HepG2 (cell line): ENCODE results near the gene KHNYN. TPM values are rescaled to one million over a fixed set of nuclear protein-coding genes. Genes with fewer than 3 reads are reported as not detected.

Source experiments
- BRCA1 ChIP-seq: sonication (generic); formaldehyde crosslinking; IDR thresholded peaks from 2 replicates; pipeline ENCODE4 v1.4.0; 2020; ENCODE audit warnings: missing genetic modification reagents
- FOSL2 ChIP-seq: sonication (generic); formaldehyde crosslinking; IDR thresholded peaks from 2 replicates; pipeline ENCODE4 v1.4.0; 2020; ENCODE audit warnings: missing genetic modification reagents
- FOXK2 ChIP-seq: fragments of 450-650 bp; IDR thresholded peaks from 2 replicates; pipeline ENCODE4 v1.6.1; 2016
- GATAD2A ChIP-seq: IDR thresholded peaks from 2 replicates; pipeline ENCODE4 v1.6.1; 2016
- GTF2F1 ChIP-seq: fragments of 150-350 bp; IDR thresholded peaks from 2 replicates; pipeline ENCODE4 v1.6.1; 2014; ENCODE audit warnings: low read length
- HNRNPUL1 ChIP-seq: fragments of 200-400 bp; formaldehyde crosslinking; IDR thresholded peaks from 2 replicates; pipeline ENCODE4 v1.6.1; 2017; ENCODE audit warnings: low read depth, mild to moderate bottlenecking, low read length, moderate library complexity
- IKZF4 ChIP-seq: sonication (generic); formaldehyde crosslinking; IDR thresholded peaks from 2 replicates; pipeline ENCODE4 v1.5.1; 2020; ENCODE audit warnings: borderline replicate concordance, mild to moderate bottlenecking, low read depth, missing genetic modification reagents; ENCODE audit errors: not compliant biosample characterization
- NFE2L1 ChIP-seq: sonication (generic); formaldehyde crosslinking; IDR thresholded peaks from 2 replicates; pipeline ENCODE4 v1.4.0; 2020; ENCODE audit warnings: missing genetic modification reagents, mild to moderate bottlenecking, borderline replicate concordance
- RBM22 ChIP-seq: fragments of 200-400 bp; formaldehyde crosslinking; optimal IDR thresholded peaks from 2 replicates; pipeline ENCODE3; 2017; ENCODE audit warnings: mild to moderate bottlenecking, low read length, moderate library complexity
- RNF219 ChIP-seq: sonication (generic); formaldehyde crosslinking; IDR thresholded peaks from 2 replicates; pipeline ENCODE4 v1.5.0; 2020; ENCODE audit warnings: mild to moderate bottlenecking, missing genetic modification reagents
- SALL1 ChIP-seq: sonication (generic); formaldehyde crosslinking; IDR thresholded peaks from 2 replicates; pipeline ENCODE4 v1.8.0; 2022; ENCODE audit warnings: mild to moderate bottlenecking, missing genetic modification reagents
- TEAD3 ChIP-seq: optimal IDR thresholded peaks from 2 replicates; pipeline ENCODE3; 2016; ENCODE audit warnings: borderline replicate concordance
- ZBTB7A ChIP-seq: sonication (generic); formaldehyde crosslinking; IDR thresholded peaks from 2 replicates; pipeline ENCODE4 v1.8.0; 2022; ENCODE audit warnings: mild to moderate bottlenecking, missing genetic modification reagents
- ZNF205 ChIP-seq: IDR thresholded peaks from 2 replicates; pipeline ENCODE4 v1.6.1; 2018; ENCODE audit warnings: missing biosample characterization, missing genetic modification reagents
- ZNF331 ChIP-seq: sonication (generic); formaldehyde crosslinking; IDR thresholded peaks from 2 replicates; pipeline ENCODE4 v1.4.0; 2020; ENCODE audit warnings: missing genetic modification reagents
- ZNF501 ChIP-seq: sonication (generic); formaldehyde crosslinking; IDR thresholded peaks from 2 replicates; pipeline ENCODE4 v1.5.1; 2020; ENCODE audit warnings: mild to moderate bottlenecking, moderate library complexity, missing genetic modification reagents
- ZNF598 ChIP-seq: sonication (generic); formaldehyde crosslinking; IDR thresholded peaks from 2 replicates; pipeline ENCODE4 v1.5.1; 2020; ENCODE audit warnings: mild to moderate bottlenecking, missing genetic modification reagents, borderline replicate concordance
- ZNF670 ChIP-seq: sonication (generic); formaldehyde crosslinking; IDR thresholded peaks from 2 replicates; pipeline ENCODE4 v1.8.0; 2022; ENCODE audit warnings: mild to moderate bottlenecking, missing genetic modification reagents, borderline replicate concordance
- polyA plus RNA-seq, 8 experiments: library from polyadenylated mRNA; depleted of rRNA in 3 of 8; stranded (reverse) in 7 of 8; unstranded in 1 of 8; fragments of >200 nt; fragmentation: Illumina TruSeq in 4 of 8; extraction: Trizol in 4 of 8; gene quantifications; 2 replicates each; pipeline versions ENCODE4 v1.2.1 to v1.2.3, GENCODE V29; 2011 to 2016; ENCODE audit warnings: low read depth in 4 of 8, missing spikeins in 1 of 8, mixed read lengths in 1 of 8; ENCODE audit not compliant: insufficient read depth in 1 of 8
- total RNA-seq, 5 experiments: library from RNA; depleted of rRNA; stranded (reverse); fragments of >200 nt; fragmentation: Illumina TruSeq; extraction: Trizol; gene quantifications; 2 replicates each; pipeline ENCODE4 v1.2.3, GENCODE V29; 2016; ENCODE audit warnings: low read depth in 1 of 5
- TF ChIP-seq, protein P1 (sequence below): IDR thresholded peaks from 2 replicates; pipeline ENCODE4 v1.6.1; 2016; ENCODE audit warnings: missing compliant biosample characterization, missing genetic modification reagents, borderline replicate concordance
- TF ChIP-seq, protein P2 (sequence below): sonication (generic); formaldehyde crosslinking; IDR thresholded peaks from 2 replicates; pipeline ENCODE4 v1.5.0; 2020; ENCODE audit warnings: mild to moderate bottlenecking, missing genetic modification reagents

KHNYN gene
- total and polyA plus RNA-seq, 2 of the 13 experiments (the other 11 are each of a cell fraction or from before 2014, with no cell fraction given), result 52.8 to 75.7 TPM

- TF ChIP-seq NFE2L1, result no peak
- TF ChIP-seq GATAD2A (CRISPR knock-in tag), result 0 out of 2 replicates have a peak, but pooled peaks have one; percentile 14
- TF ChIP-seq SALL1 (CRISPR knock-in tag), result peak; percentile 27; the same call in 1 of the 2 replicates
- TF ChIP-seq FOXK2, result no peak
- no peak for TF ChIP-seq IKZF4
- TF ChIP-seq, protein P1, sequence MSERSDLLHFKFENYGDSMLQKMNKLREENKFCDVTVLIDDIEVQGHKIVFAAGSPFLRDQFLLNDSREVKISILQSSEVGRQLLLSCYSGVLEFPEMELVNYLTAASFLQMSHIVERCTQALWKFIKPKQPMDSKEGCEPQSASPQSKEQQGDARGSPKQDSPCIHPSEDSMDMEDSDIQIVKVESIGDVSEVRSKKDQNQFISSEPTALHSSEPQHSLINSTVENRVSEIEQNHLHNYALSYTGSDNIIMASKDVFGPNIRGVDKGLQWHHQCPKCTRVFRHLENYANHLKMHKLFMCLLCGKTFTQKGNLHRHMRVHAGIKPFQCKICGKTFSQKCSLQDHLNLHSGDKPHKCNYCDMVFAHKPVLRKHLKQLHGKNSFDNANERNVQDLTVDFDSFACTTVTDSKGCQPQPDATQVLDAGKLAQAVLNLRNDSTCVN (CRISPR knock-in tag), result 0 out of 2 replicates have a peak, but pooled peaks have one; percentile 41
- peak; percentile 59; the same call in 1 of the 2 replicates for TF ChIP-seq ZNF205 (CRISPR knock-in tag)
- TF ChIP-seq ZNF501 (CRISPR knock-in tag), result peak; percentile 44; the same call in 1 of the 2 replicates
- no peak for TF ChIP-seq HNRNPUL1
- peak; percentile 68; the same call in 1 of the 2 replicates for TF ChIP-seq ZBTB7A (CRISPR knock-in tag)
- no peak for TF ChIP-seq RBM22
- TF ChIP-seq ZNF331 (CRISPR knock-in tag), result 0 out of 2 replicates have a peak, but pooled peaks have one; percentile 50
- TF ChIP-seq BRCA1 (CRISPR knock-in tag), result no peak
- no peak for TF ChIP-seq ZNF670 (CRISPR knock-in tag)
- TF ChIP-seq FOSL2 (CRISPR knock-in tag), result peak; percentile 7; the same call in 1 of the 2 replicates
- TF ChIP-seq GTF2F1, result no peak
- TF ChIP-seq ZNF598, result peak; percentile 75; the same call in 1 of the 2 replicates
- TF ChIP-seq, protein P2, sequence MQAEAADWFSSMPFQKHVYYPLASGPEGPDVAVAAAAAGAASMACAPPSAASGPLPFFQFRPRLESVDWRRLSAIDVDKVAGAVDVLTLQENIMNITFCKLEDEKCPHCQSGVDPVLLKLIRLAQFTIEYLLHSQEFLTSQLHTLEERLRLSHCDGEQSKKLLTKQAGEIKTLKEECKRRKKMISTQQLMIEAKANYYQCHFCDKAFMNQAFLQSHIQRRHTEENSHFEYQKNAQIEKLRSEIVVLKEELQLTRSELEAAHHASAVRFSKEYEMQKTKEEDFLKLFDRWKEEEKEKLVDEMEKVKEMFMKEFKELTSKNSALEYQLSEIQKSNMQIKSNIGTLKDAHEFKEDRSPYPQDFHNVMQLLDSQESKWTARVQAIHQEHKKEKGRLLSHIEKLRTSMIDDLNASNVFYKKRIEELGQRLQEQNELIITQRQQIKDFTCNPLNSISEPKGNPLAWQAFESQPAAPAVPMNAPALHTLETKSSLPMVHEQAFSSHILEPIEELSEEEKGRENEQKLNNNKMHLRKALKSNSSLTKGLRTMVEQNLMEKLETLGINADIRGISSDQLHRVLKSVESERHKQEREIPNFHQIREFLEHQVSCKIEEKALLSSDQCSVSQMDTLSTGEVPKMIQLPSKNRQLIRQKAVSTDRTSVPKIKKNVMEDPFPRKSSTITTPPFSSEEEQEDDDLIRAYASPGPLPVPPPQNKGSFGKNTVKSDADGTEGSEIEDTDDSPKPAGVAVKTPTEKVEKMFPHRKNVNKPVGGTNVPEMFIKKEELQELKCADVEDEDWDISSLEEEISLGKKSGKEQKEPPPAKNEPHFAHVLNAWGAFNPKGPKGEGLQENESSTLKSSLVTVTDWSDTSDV (CRISPR knock-in tag), result peak; percentile 83; the same call in 1 of the 2 replicates
- no peak for TF ChIP-seq TEAD3 (CRISPR knock-in tag)
- TF ChIP-seq RNF219, result no peak
Measured at GRCh38 chr14:24411443-24412389, 18.0 kb upstream of the KHNYN start (continued).
